ENCODE results near the gene ZNF106.

ZNF106 gene

DNA sequence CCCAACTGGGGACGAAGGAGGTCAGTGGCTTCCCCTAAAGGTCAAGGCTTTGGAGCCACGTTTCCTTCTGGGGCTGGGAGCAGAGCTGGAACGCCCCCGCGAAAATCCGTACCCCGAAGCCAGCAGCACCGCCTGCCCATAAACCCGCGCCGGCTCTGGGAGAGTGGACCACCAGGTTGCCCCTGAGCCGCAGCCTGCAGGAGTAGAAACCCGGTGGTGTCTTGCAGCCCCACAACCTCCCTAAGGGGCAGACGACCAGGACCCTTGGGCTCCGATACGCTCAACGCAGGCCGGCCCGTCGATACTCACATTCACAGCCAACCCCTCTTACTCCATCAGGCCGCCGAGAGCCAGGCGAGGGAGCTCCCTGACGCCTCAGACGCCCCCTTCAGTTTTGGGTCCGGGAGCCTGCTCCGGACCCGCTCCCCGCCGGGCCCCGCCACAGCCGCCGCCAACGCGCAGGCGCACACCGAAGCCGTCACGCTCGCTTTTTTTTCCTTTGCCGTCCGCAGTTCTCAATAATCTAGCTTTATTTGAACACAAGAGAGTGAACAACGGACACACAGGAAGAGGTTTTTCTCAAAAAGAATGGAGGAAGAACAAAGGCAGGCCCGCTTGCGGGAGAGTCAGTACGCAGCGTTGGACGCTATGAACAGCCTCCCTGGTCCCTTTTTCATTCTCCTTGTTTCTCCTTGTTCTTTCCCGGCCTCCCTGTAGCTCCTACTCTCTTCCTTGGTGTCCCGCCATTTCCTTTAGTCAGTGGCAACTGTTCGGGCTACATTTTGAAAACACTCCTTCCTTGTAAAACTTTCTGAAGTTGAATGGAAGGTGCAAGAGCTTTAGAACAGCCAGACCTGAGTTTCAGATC, at the start of gene ZNF106:
TSS of gene ZNF106 (minus strand) at position 471 of the 868 bp plus-strand sequence. CDS start 18,852 bp downstream, outside the sequence.
- in situ Hi-C loops (cut with MboI; ENCODE audit: low sequenced_read_pairs) = no loop called here

DNA sequence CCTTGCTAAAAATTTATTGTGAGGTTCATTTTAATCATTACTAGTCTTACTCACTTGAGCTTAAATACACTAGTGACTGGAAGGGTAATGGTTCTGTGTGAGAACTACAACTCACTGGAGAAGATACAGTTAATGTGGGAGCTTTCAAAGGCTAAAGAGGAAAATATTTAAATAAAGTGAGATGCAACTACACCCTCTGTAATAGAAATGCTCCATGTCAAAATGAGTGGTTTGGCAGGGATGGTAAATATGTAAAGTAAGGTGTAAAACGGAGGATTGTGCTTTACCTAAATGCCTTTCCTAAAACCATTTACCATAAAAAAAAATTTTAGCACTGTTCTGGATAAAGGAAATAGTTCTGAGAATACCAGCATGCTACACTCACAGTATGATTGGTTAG, 42.3 kb upstream of the ZNF106 start:
- in situ Hi-C loops (cut with MboI; ENCODE audit: low sequenced_read_pairs) = no loop called here

DNA sequence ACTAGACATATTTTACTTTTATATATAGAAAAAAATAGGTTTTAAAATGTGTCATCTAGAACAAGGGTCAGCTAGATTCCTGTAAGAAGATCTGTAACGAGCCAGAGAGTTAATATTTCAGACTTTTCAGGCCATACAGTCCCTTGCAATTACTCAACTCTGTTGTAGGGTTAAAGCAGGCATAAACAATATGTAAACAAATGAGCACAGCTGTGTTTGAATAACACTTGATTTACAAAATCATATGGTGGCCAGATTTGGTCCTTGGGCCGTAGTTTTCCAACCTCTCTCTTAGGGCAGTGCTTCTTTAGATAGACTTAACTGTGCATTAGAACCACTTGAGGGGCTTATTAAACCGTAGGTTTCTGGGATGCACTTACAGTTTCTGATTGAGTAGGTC, 38.0 kb upstream of the ZNF106 start:
- in situ Hi-C loops (cut with MboI; ENCODE audit: low sequenced_read_pairs) = no loop called here

DNA sequence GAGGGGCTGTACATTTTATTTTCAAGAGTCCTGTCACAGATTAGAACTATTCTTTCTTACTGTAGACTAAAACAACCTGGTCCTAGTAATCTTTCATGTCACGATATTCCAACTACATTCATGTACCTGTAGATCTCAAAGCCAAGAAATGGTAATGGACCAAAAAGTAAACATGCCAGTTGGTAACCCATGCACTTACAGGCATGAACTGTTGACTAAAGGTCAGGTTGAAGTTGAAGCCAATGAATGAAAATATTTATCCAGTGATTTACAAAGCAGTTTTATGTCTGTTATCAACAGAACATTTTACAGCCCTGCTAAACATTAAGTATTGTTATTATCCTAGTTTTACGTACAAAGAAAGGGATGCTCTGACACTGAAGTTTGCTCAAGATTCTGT, 32.4 kb upstream of the ZNF106 start:
- in situ Hi-C loops (cut with MboI; ENCODE audit: low sequenced_read_pairs) = no loop called here

DNA sequence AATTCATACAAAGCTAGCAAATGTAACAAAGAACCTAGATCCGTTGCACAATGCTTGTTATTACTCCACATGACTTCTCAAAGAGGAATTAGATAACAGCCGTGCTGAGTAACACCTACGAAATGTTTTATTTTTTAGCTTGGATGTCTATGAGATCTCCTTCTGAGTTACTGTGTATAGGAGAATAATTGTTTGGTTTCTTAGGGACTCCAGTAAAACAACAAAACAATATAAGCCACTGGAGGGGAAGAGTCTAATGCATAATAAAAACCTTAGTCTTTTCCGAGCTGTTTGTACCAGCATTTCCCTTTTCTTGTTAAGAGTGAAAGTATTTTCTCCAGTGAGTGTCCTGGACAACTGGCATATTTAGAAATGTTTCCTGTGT, 20.1 kb upstream of the ZNF106 start:
- in situ Hi-C loops (cut with MboI; ENCODE audit: low sequenced_read_pairs) = no loop called here

DNA sequence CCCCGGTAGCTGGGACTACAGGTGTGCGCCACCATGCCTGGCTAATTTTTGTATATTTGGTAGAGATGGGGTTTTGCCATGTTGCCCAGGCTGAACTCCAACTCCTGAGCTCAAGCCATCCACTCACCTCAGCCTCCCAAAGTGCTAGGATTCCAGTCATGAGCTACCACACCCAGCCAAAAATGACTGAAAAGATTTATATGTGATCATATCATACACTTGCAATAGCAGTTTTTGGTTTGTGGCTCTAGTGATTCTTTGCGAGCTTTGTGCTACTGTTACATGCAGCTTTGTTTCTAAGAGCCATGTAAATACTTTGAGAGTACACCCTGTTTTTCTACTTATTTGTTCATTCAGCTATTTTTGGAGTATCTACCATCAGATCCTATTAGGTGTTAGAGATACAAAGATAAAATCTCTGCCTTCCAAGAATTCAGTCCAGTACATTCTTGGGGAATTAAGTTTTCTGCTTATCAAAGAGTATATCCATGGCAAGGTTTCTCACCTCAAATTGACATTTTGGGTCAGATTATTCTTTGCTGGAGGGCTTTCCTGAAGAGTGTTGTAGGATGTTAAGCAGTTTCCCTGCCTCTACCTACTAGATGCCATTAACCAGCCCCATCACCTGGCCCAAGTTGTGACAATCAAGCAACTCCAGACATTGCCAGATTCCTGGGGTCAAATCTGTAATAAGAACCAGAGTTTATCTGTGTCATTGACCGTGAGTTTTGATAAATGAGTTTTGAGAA, 19.5 kb upstream of the ZNF106 start:
- in situ Hi-C loops (cut with MboI; ENCODE audit: low sequenced_read_pairs) = no loop called here

DNA sequence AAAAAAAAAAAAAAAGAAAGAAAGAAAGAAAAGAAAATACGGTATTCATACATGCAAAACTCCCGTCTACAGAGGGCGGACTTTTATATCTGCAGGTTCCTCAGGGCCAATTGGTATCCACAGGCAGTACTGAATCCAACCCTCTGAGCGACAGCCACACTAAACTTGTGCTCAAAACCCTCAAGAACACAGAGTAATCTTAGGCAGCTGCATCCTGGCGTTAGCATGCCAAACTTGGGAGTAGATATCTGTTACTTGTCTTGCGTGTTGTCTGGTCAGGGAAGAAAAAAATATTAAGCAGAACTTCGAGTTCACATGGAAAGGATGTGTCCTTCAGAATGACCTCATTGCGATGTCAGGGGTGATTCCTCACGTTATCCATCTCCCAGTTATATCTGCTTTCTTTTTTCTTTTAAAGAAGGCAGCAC, 17.3 kb upstream of the ZNF106 start:
- in situ Hi-C loops (cut with MboI; ENCODE audit: low sequenced_read_pairs) = no loop called here

DNA sequence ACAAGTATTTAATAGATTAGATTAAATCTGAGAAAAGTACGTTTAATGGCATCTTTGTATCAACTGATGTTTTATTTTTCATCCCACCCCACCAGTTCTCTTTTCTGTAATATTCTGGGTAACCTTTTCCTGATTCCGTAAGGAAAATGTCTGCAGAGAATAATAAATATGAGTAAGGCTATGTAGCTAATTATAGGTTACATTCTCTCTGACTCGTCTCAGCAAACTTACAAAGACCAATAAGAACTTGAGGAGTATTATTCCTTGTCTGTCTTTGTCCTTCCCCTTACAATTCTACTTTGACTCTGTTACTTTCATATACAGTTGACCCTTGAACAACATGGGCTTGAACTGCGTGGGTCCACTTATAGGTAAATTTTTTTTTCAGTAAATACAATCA, 16.6 kb upstream of the ZNF106 start:
- in situ Hi-C loops (cut with MboI; ENCODE audit: low sequenced_read_pairs) = no loop called here

DNA sequence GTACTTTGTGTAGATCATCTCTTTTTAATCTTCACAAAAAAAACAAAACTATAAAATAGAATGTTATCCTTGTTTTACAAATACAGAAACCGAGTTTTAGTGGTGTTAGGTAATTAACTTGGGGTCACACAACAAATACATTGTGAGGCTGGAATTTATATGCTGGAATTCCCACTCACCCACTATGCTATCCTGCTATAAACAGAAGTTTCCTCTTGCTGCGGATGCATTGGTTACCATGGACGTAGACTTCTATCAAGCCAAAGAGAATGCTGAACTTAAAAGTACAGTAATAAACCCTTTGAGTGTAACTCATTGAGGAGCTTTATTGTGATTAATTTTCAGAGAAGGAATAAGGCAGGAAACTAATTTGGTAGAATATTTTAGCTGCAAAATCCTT, 13.7 kb upstream of the ZNF106 start:
- in situ Hi-C loops (cut with MboI; ENCODE audit: low sequenced_read_pairs) = no loop called here

DNA sequence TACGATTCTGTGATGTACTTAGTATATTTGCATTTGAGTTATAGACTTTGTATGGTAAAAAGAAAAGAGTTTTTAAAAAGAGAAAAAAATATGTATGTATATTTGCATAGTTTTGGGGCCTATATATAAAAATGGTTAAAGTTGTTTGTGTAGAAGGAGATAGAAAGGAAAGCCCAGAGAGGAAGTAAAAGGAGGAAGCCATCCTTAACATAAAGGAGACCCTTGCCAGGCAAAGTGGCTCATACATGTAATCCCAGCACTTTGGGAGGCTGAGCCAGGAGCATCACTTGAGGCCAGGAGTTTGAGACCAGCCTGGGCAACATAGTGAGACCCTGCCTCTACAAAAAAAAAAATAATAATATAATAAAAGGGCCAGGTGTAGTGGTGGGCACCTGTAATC, 12.9 kb upstream of the ZNF106 start:
- in situ Hi-C loops (cut with MboI; ENCODE audit: low sequenced_read_pairs) = no loop called here

DNA sequence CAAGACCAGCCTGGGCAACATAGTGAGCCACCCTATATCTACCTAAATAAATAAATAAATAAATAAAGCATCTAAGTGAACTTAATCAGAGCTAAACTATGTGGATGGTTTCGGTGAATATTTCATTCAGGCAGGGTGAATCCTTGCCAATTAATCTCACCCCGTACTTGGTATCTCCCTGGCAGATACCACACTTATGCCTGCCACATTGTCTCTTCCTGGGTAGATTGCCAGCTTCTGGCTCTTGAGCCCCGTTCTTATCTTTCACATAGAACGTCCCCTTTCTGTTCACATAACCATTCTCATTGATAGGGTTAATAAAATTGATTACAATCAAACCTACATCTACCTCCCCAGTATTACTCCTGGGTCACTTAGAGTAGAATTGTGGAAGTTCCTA, 11.5 kb upstream of the ZNF106 start:
- in situ Hi-C loops (cut with MboI; ENCODE audit: low sequenced_read_pairs) = no loop called here

DNA sequence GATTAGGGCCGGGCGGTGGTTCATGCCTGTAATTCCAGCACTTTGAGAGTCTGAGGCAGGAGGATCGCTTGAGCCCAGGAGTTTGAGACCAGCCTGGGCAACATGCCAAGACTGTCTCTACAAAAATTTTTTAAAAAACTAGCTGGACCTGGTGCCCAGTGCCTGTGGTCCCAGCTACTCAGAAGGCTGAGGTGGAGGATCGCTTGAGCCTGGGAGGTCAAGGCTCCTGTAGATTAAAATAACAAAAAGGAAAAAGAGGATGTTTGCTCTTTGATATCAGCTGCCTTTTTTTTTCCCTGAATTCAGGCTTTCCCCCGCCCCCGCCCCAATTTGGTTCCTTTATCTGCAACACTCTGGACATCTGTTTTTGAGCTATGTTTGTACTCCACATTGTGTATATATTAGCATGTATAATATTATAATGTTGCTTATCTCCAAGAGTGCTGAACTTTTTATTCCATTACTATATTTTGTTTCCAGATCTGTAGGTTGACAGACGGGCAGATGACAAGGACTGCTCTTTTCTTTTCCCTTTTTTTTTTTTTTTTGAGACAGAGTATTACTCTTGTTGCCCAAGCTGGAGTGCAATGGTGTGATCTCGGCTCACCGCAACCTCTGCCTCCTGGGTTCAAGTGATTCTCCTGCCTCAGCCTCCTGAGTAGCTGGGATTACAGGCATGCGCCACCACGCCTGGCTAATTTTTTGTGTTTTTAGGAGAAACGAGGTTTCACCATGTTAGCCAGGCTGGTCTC, 9.1 kb upstream of the ZNF106 start:
- in situ Hi-C loops (cut with MboI; ENCODE audit: low sequenced_read_pairs) = no loop called here

DNA sequence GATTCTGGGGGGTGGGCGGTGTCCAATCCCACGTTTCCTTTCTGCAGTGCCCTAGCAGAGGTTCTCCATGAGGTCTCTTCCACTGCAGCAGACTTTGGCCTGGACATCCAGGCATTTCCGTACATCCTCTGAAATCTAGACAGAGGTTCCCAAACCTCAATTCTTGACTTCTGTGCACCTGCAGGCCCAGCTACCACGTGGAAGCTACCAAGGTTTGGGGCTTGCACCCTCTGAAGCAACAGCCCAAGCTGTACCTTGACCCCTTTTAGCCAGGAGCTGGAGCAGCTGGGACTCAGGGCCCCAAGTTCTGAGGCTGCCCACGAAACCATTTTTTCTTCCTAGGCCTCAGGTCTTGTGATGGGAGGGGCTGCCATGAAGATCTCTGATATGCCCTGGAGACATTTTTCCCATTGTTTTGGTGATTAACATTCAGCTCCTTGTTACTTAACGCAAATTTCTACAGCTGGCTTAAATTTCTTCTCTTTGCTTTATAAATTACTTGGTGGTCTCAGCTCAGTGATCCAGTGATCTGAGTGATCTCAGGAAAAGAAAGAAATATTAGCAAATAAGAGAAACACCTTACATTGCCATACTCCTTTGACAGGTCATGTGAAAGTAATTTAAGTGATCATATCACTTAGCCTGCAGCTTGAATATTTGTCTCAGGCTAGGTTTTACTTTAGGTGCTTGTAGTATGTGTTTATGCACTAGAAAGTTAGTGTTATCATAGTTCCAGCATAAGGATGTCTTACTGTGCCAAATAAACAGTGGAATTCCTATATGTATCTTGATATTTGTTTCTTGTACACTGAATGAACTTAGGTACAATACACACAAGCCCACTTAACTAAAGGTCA, 7.5 kb upstream of the ZNF106 start:
- in situ Hi-C loops (cut with MboI; ENCODE audit: low sequenced_read_pairs) = no loop called here

DNA sequence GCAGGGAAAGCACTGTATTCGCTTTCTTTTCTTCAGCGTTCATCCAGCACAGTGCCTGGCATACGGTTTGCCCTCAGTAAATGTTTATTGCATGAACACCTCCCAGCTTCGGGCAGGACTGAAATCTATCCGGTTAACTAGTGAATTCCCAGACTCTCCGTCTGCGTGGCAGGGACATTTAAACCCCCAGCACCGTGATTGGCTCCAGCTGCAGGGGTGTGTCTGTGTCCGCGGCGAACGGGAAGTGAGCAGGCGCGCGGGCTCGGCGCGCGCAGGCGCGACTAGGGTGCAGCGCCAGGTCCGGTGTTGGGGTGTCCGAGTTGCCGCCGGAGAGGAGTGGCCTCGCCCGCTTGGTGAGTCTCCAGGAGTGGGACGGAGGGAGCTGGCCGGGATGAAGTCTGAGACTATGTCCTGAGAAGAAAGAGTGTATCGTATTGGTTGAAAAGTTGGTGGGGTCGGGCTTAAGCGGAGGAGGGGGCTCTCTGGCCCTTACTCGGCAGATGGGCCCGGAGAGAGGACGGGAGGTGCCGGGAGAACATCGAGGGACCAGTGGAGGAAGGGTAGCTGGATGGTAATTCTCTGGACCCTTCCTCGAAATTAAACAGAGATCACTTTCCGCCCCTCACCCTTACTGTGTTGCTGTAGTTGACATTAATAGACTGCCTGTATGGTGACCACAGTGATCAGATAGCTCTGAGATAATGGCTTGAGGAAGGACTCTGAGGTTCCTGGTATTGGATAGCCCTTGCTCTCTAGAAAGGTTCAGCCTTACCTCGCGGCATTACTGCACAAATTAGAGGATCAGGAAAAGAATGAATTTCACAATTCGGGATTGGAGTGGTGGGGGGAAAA, 4.6 kb upstream of the ZNF106 start, which contains the start of gene SNAP23:
TSS of gene SNAP23 (plus strand) at position 274 of the 852 bp plus-strand sequence. CDS start 16,213 bp downstream, outside the sequence.
- in situ Hi-C loops (cut with MboI; ENCODE audit: low sequenced_read_pairs) = no loop called here

DNA sequence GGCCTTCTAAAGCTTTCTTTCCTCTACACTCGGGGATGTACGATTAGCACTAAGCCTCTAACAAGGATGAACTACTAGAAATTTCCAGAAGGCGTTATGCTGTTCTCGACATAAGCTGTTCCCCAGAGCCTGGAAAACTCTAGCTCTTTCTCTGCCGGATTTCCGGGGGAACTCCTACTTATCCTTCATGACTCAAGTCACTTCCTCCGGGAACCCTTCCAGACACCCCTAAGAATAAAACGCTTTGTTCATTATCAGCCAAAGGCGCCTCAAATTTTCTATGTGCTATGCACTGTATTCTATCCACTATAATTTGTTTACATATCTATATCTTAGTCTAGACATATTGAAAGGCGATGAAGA, 4.0 kb upstream of the ZNF106 start:
- in situ Hi-C loops (cut with MboI; ENCODE audit: low sequenced_read_pairs) = no loop called here

DNA sequence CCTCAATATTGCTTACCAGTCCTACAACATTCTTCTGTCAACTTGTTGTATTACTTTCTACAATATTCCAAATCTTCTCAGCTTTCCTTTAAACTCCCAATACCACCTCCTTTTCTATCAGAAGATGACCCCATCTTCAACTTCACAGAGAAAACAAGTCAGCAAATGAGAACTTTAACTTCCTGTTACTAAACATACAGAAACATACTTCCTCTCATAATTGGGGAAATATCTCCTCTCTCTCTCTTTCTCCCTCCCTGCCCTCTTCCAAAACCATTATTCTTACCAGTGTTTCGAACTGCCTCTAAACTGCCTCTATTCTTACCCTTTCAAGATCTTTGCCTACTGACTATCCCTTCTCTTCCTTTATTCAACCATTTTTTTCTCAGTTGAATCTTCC, 2.7 kb upstream of the ZNF106 start:
- in situ Hi-C loops (cut with MboI; ENCODE audit: low sequenced_read_pairs) = no loop called here

DNA sequence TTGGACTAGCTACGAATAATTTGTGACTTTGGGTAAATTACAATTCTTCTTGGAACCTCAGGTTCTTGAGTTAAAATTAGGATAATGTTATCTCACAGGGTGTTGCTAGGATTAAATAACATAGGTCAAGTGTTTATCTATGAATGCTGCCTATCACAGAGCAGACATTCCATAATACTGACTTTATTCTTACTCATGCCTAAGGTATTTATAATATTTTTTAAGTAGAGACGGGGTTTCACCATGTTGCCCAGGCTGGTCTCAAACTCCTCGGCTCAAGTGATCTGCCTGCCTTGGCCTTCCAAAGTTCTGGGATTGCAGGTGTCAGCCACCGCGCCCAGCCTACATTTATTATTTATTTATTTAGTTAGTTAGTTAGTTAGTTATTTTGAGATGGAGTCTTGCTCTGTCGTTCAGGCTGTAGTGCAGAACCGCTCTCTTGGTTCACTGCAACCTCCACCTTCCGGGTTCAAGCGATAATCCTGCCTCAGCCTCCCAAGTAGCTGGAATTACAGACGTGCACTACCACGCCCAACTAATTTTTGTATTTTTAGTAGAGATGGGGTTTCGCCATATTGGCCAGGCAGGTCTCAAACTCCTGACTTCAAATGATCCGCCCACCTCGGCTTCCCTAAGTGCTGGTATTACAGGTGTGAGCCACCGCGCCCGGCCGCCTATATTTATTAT, 741 bp upstream of the ZNF106 start:
- in situ Hi-C loops (cut with MboI; ENCODE audit: low sequenced_read_pairs) = no loop called here

DNA sequence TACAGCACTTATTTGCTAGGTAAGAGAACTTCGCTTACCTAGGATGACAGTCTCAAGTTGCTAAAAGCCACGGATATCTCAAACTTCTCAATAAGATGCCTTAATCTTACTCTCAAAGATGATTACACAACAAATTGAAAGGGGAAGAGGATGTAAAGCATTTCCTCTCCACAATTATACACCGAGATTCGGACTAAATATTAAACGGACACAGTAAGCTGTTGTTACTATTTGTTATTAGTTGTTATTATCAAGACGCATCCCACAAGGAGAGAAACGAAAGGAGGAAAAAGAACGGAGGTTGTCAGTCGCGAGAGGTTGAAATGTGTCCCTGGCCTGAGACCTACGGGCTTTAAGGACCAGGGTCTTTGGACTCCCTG, 660 bp downstream of the ZNF106 start:
- in situ Hi-C loops (cut with MboI; ENCODE audit: low sequenced_read_pairs) = no loop called here

DNA sequence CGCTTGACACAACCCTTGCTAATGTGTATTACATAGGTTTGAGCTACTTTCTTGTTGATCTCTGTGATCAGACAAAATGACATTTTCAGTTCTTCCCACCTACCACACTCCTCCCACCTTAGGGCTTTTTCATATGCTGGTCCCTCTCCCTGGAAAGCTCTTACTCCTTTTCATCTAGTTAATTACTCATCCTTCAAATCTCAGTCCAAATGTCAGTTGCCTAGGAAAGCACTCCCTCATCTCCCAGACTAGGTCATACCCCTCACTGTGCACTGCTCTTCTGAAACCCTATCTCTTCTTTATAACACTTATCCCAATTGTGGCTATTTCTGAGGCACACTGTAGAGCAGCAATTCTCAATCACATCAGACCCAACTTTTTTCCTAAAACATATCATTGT, 7.3 kb downstream of the ZNF106 start:
- in situ Hi-C loops (cut with MboI; ENCODE audit: low sequenced_read_pairs) = no loop called here
